ENCODE measurements around the gene FHIT.

DNA sequence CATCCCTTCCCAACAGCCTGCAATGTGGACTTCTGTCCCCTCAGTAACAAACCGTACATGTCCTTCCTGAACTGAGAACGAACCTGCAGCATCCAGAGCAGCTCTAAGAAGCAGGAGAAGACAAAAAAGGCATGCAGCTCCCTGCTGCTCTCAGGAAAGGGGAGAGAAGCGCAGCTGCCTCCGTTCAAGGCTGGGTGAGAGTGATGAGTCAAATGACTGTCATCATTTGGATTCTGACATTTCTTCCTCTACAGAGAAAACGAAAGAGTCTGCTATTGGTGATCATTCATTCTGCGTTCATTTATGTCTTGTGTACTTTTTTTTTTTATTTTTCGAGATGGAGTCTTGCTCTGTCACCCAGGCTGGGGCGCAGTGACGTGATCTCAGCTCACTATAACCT lies 677.8 kb downstream of the FHIT start:
- TF ChIP-seq USF2 (IDR thresholded peaks at IDR 0.05; ENCODE audit: low read depth, low read length), result no peak
- no peak for TF ChIP-seq CEBPB (IDR thresholded peaks at IDR 0.05; ENCODE audit: low read depth, low read length)
- TF ChIP-seq CTCF (conservative IDR thresholded peaks at IDR 0.05; ENCODE audit: low read depth, low read length), result no peak
- no peak for TF ChIP-seq RFX5 (IDR thresholded peaks at IDR 0.05; ENCODE audit: low read depth, low read length)
- TF ChIP-seq POLR2A (IDR thresholded peaks at IDR 0.05; ENCODE audit: low read depth, low read length), result no peak
- TF ChIP-seq MXI1 (IDR thresholded peaks at IDR 0.05; ENCODE audit: borderline replicate concordance, low read depth, low read length), result no peak
- 0 out of 2 replicates have a peak, but pooled peaks have one; percentile 5 for TF ChIP-seq RAD21 (IDR thresholded peaks at IDR 0.05; ENCODE audit: low read length)
- TF ChIP-seq RCOR1 (IDR thresholded peaks at IDR 0.05; ENCODE audit: insufficient replicate concordance, low read length), result no peak
- no peak for TF ChIP-seq BHLHE40 (IDR thresholded peaks at IDR 0.05; ENCODE audit: low read depth, low read length)
- TF ChIP-seq MAZ (IDR thresholded peaks at IDR 0.05; ENCODE audit: borderline replicate concordance, low read depth, low read length), result no peak
- TF ChIP-seq MAFK (IDR thresholded peaks at IDR 0.05; ENCODE audit: low read depth, low read length), result no peak
